HepG2 (cell line): ENCODE measurements around the gene ATG7.

Source experiments
- AKAP8 ChIP-seq: sonication (generic); formaldehyde crosslinking; IDR thresholded peaks from 2 replicates; pipeline ENCODE4 v1.5.1; 2020; ENCODE audit warnings: mild to moderate bottlenecking, missing genetic modification reagents
- CTCF ChIP-seq: sonication (generic); formaldehyde crosslinking; IDR thresholded peaks from 2 replicates; pipeline ENCODE4 v1.5.0; 2020; ENCODE audit warnings: mild to moderate bottlenecking, missing genetic modification reagents, moderate library complexity
- ELK4 ChIP-seq: sonication (generic); formaldehyde crosslinking; IDR thresholded peaks from 2 replicates; pipeline ENCODE4 v1.9.0; 2021; ENCODE audit warnings: missing genetic modification reagents, borderline replicate concordance
- EZH2 ChIP-seq: conservative IDR thresholded peaks from 2 replicates; pipeline ENCODE4 v1.6.1; 2012; ENCODE audit warnings: mild to moderate bottlenecking, low read depth, low read length, moderate library complexity
- MXI1 ChIP-seq: IDR thresholded peaks from 3 replicates; pipeline ENCODE4 v1.6.1; 2012; ENCODE audit warnings: low read depth, low read length, inconsistent platforms, borderline replicate concordance
- NCOA1 ChIP-seq: sonication (generic); formaldehyde crosslinking; IDR thresholded peaks from 2 replicates; pipeline ENCODE4 v1.9.0; 2021; ENCODE audit warnings: missing genetic modification reagents
- NFYB ChIP-seq: sonication (generic); formaldehyde crosslinking; IDR thresholded peaks from 2 replicates; pipeline ENCODE4 v1.4.0; 2020; ENCODE audit warnings: missing genetic modification reagents
- POLR2AphosphoS5 ChIP-seq: IDR thresholded peaks from 2 replicates; pipeline ENCODE4 v1.6.1; 2012; ENCODE audit warnings: low read depth, low read length
- SMAD3 ChIP-seq: sonication (generic); formaldehyde crosslinking; IDR thresholded peaks from 2 replicates; pipeline ENCODE4 v1.4.0; 2020; ENCODE audit warnings: missing genetic modification reagents

- TF ChIP-seq NFYB (no peak), AKAP8 (CRISPR knock-in tag) (no peak), CTCF (CRISPR knock-in tag) (no peak), EZH2 (no peak), SMAD3 (no peak), POLR2AphosphoS5 (no peak), ELK4 (CRISPR knock-in tag) (no peak), MXI1 (no peak), NCOA1 (CRISPR knock-in tag) (no peak)
These were observed 223.9 kb downstream of the ATG7 start for GRCh38 chr3:11495948-11496557.
